ENCODE data around the gene INPP5D.

Gene INPP5D

GRCh38 chr2:233023007-233023760 is 37.0 kb upstream of the INPP5D start:
- no peak for DNase-seq (ENCODE audit: low read depth)
- TF ChIP-seq CTCF (IDR thresholded peaks at IDR 0.05; ENCODE audit: insufficient read depth, low read depth, low read length, missing control alignments): no peak
- no peak overlapping the region for H3K4me3 ChIP-seq (ENCODE audit: low read length)

GRCh38 chr2:233023761-233024410 is 36.3 kb upstream of the INPP5D start:
- no peak for DNase-seq (ENCODE audit: low read depth)
- H3K4me3 ChIP-seq (ENCODE audit: low read length): no peak overlapping the region
- no peak for TF ChIP-seq CTCF (IDR thresholded peaks at IDR 0.05; ENCODE audit: insufficient read depth, low read depth, low read length, missing control alignments)

GRCh38 chr2:233025706-233026105 is 34.4 kb upstream of the INPP5D start:
- H3K4me3 ChIP-seq (ENCODE audit: low read length): no peak overlapping the region
- no peak for DNase-seq (ENCODE audit: low read depth)
- TF ChIP-seq CTCF (IDR thresholded peaks at IDR 0.05; ENCODE audit: insufficient read depth, low read depth, low read length, missing control alignments): no peak

- H3K4me3 ChIP-seq (ENCODE audit: low read length): no peak overlapping the region
- TF ChIP-seq CTCF (IDR thresholded peaks at IDR 0.05; ENCODE audit: insufficient read depth, low read depth, low read length, missing control alignments): no peak
- peak; percentile 81 for DNase-seq (ENCODE audit: low read depth)
These were observed 33.8 kb upstream of the INPP5D start for GRCh38 chr2:233026198-233026813.

- H3K4me3 ChIP-seq (ENCODE audit: low read length): no peak overlapping the region
- DNase-seq (ENCODE audit: low read depth): no peak
- no peak for TF ChIP-seq CTCF (IDR thresholded peaks at IDR 0.05; ENCODE audit: insufficient read depth, low read depth, low read length, missing control alignments)
These were observed 30.8 kb upstream of the INPP5D start for GRCh38 chr2:233029321-233029720.

GRCh38 chr2:233031556-233032500 is 28.3 kb upstream of the INPP5D start:
- TF ChIP-seq CTCF (IDR thresholded peaks at IDR 0.05; ENCODE audit: insufficient read depth, low read depth, low read length, missing control alignments): no peak
- DNase-seq (ENCODE audit: low read depth): no peak
- no peak overlapping the region for H3K4me3 ChIP-seq (ENCODE audit: low read length)

Measured in epithelial cell of esophagus (primary cell).